ENCODE results near the gene MBTPS1.
"Not testable (repeated sequence)": the region's sequence is repeated elsewhere in the genome, so short reads cannot be mapped to it uniquely, and the experiment has no call there.

MBTPS1 gene

GRCh38 chr16:84137287-84137686 lies 20.5 kb upstream of the MBTPS1 start:
- DNase-seq (ENCODE audit: low spot score), result no peak

- no peak for DNase-seq (ENCODE audit: low spot score)
These were observed 19.8 kb upstream of the MBTPS1 start for GRCh38 chr16:84136331-84137125.

GRCh38 chr16:84132527-84133285 lies 16.0 kb upstream of the MBTPS1 start:
- no peak for DNase-seq (ENCODE audit: low spot score)

- no peak for DNase-seq (ENCODE audit: low spot score)
These were observed 14.4 kb upstream of the MBTPS1 start for GRCh38 chr16:84131117-84131516.

- no peak for DNase-seq (ENCODE audit: low spot score)
These were observed 7.7 kb upstream of the MBTPS1 start for GRCh38 chr16:84124257-84125073.

- no peak for DNase-seq (ENCODE audit: low spot score)
These were observed 4.3 kb upstream of the MBTPS1 start for GRCh38 chr16:84121007-84121406.

- no peak for DNase-seq (ENCODE audit: low spot score)
These were observed 3.3 kb upstream of the MBTPS1 start for GRCh38 chr16:84120023-84120422.

- no peak for DNase-seq (ENCODE audit: low spot score)
These were observed 2.6 kb upstream of the MBTPS1 start for GRCh38 chr16:84119368-84119767.

GRCh38 chr16:84118315-84118714 lies 1.6 kb upstream of the MBTPS1 start:
- not testable (repeated sequence) for DNase-seq (ENCODE audit: low spot score)

- peak; percentile 49 for DNase-seq (ENCODE audit: low spot score)
These were observed 727 bp upstream of the MBTPS1 start for GRCh38 chr16:84117494-84117843.

GRCh38 chr16:84115919-84116719 lies 623 bp downstream of the MBTPS1 start:
- peak; percentile 29 for DNase-seq (ENCODE audit: low spot score)

- not testable (repeated sequence) for DNase-seq (ENCODE audit: low spot score)
These were observed 4.8 kb downstream of the MBTPS1 start for GRCh38 chr16:84111949-84112348.

- DNase-seq (ENCODE audit: low spot score), result no peak
These were observed 5.2 kb downstream of the MBTPS1 start for GRCh38 chr16:84111525-84111924.

GRCh38 chr16:84110527-84110926 lies 6.2 kb downstream of the MBTPS1 start:
- DNase-seq (ENCODE audit: low spot score), result no peak

GRCh38 chr16:84109598-84110335 lies 7.0 kb downstream of the MBTPS1 start:
- no peak for DNase-seq (ENCODE audit: low spot score)

- no peak for DNase-seq (ENCODE audit: low spot score)
These were observed 8.8 kb downstream of the MBTPS1 start for GRCh38 chr16:84107921-84108320.

- DNase-seq (ENCODE audit: low spot score), result no peak
These were observed 10.6 kb downstream of the MBTPS1 start for GRCh38 chr16:84105948-84106740.

GRCh38 chr16:84105301-84105815 lies 11.4 kb downstream of the MBTPS1 start:
- DNase-seq (ENCODE audit: low spot score), result no peak

- no peak for DNase-seq (ENCODE audit: low spot score)
These were observed 12.5 kb downstream of the MBTPS1 start for GRCh38 chr16:84104231-84104630.

GRCh38 chr16:84103678-84104077 lies 13.1 kb downstream of the MBTPS1 start:
- DNase-seq (ENCODE audit: low spot score), result no peak
